ENCODE results near the gene SPDYE4.

Gene SPDYE4

GRCh38 chr17:8736796-8737195 lies 21.6 kb downstream of the SPDYE4 start:
- no peak for DNase-seq

GRCh38 chr17:8736362-8736761 lies 22.0 kb downstream of the SPDYE4 start:
- DNase-seq: no peak

DNA sequence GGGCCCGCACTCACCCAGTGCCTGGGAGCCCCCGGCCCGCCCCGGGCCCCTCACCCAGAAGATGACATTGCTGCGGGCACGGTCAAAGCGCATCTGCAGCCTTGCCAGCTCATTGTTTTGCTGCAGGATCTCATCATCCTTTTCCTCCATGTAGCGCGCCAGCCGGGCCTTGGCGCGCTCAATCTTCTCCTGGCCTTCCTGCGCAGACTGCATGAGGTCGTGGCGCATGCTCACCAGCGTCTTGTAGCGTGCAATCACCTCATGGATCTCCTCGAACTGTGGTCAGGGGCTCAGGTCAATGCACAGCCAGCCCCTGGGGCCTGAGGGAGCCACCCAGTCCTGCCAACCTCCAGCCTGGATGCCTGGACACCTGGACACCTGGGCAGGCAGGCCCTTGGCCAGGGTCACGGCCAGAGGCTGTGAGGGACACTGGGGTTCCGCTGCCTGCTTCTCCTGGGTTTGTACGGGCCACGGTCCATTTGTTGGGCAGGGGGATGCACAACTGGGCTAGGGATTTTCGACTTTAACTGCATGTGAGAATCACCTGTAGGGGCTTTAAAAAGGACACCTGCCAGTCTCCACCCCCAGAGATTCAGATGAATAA lies 22.9 kb downstream of the SPDYE4 start:
- DNase-seq: no peak

GRCh38 chr17:8734876-8735275 lies 23.5 kb downstream of the SPDYE4 start:
- DNase-seq: no peak

- DNase-seq: no peak
These were observed 25.8 kb downstream of the SPDYE4 start for GRCh38 chr17:8732406-8733085.

DNA sequence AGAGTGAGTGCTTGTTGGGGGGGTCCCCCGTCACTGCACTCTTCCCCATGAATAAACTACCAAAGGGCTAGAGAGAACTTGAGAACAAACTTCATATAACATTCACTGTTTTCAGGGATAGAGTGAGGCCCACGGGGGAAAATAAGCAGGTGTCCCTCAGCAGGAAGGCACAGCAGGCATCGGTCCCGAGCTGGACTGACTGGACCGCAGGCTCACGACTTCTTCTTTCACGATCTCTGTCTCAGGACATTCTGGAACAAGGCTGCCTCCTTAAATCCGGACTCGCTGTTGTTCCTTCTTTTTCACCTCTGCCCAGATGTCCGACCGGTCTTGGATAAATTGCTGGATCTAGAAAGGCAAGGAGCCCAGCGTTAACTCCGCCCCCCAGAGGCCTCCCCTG lies 28.5 kb downstream of the SPDYE4 start:
- no peak for DNase-seq

DNA sequence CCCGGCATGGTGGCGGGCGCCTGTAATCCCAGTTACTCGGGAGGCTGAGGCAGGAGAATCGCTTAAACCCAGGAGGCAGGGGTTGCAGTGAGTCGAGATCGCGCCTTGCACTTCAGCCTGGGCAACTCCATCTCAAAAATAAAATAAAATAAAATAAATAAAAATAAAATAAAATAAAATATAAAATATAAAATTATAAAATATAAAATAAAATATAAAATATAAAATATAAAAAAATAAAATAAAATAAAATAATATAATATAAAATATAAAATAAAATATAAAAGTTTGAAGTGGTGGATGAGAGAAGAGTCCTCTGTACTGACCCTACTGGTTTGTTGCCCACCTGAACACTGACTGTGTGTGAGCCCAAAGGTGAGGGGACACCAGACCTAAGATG lies 28.9 kb downstream of the SPDYE4 start:
- DNase-seq: no peak

GRCh38 chr17:8728971-8729370 lies 29.4 kb downstream of the SPDYE4 start:
- no peak for DNase-seq

DNA sequence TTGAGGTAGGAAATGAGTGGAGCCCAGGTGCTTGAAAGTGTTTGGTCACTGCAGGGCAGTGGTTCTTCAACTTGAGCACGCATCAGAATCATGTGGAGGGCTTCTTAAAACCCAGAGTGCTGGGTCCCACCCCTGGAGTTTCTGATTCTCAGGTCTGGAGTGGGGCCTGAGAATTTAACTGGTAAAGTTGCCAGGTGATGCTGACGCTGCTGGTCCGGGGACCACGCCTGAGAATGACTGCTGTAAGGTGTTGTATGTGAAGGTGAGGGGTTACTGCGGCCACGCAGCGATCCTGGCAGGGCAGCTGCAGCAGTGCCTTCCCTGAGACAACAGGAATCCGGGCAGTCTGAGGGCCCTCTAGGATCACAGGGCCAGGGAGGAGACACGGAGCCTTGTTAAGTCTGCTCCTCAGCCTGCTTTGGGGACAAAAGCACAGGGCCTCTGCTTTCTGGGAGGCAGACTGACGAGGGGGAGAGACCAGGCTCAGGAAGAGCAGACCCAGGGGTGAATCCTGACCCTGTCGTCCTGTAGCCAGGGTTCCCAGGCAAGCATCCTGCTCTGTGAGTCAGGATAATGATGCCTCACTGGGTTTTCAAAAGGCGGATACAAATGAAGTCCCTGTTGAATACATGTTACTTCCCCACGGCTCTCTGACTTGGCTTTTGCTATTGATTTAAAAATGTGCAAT lies 30.0 kb downstream of the SPDYE4 start:
- DNase-seq: no peak

DNA sequence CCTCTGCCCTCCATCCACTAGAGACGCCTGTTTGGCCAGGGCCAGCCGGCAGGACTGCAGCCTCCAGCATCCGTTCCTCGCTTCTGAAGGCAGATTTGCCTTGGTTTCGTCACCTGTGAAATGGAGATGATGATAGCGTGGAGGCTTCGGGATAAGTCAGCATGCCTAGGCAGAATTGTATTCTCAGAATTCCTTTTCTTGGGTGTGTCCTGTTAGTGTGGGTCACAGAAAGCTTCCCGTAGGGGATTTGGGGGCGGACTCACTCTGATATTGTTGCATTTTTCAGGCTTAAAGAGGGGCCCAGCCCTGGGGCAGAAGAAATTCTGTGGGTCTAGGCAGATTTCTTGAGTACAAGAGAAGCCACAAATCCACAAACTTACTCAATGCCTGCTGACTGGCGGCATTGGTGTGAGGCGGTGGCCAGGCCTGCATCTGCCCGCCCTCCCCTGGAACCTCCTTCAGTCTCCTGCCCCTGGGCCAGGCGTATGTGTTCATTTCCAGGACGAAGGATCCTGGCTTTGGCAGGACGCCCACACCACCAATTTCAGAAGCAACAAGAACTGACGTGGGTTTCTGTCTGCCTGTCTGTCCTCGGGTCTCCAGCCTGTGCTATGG lies 31.3 kb downstream of the SPDYE4 start:
- no peak for DNase-seq

GRCh38 chr17:8725881-8726876 lies 32.2 kb downstream of the SPDYE4 start:
- DNase-seq: no peak

DNA sequence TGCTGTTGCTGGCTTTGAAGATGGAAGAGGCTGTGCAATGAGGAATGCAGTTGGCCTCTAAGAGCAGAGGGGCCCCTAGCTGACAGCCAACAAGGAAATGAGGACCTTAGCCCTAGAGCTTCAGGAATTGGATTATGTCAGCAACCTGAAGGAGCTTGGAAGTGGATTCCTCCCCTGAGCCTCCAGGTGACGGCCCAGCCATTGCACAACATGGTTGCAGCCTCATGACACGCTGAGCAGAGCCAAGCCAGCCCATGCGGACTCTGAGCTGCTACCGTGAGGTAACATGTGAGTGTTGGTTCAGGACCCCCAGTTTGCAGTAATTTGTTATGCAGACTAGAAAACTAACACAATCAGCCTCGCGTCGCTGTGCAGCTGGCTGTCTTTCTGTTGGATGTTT lies 33.9 kb downstream of the SPDYE4 start:
- no peak for DNase-seq

DNA sequence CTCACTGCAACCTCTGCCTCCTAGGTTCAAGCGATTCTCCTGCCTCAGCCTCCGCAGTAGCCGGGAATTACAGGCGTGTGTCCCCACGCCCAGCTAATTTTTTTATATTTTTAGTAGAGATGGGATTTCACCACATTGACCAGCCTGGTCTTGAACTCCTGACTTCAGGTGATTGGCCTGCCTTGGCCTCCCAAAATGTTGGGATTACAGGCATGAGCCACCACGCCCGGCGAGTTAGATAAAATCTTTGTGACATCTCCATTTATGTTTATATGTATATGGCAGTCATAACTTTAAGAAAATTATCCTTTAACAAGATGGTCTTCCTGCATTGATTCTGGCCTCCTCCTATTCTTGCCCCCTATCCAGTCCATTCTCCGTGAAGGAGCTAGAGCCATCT lies 37.8 kb downstream of the SPDYE4 start:
- DNase-seq: no peak

GRCh38 chr17:8719291-8720246 lies 38.8 kb downstream of the SPDYE4 start:
- DNase-seq: no peak

DNA sequence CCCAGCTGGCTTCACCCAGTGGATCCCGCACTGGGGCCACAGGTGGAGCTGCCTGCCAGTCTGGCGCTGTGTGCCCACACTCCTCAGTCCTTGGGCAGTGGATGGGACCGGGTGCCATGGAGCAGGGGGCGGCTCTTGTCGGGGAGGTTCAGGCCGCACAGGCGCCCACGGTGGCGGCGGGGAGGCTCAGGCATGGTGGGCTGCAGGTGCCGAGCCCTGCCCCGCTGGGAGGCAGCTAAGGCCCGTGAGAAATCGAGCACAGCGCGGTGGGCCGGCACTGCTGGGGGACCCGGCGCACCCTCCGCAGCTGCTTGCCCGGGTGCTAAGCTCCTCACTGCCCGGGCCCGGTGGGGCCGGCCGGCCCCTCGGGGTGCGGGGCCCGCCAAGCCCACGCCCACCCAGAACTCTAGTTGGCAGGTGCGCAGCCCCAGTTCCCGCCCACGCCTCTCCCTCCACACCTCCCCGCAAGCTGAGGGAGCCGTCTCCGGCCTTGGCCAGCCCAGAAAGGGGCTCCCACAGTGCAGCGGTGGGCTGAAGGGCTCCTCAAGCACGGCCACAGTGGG lies 40.3 kb downstream of the SPDYE4 start:
- no peak for DNase-seq

GRCh38 chr17:8713878-8714277 lies 44.5 kb downstream of the SPDYE4 start:
- DNase-seq: no peak

DNA sequence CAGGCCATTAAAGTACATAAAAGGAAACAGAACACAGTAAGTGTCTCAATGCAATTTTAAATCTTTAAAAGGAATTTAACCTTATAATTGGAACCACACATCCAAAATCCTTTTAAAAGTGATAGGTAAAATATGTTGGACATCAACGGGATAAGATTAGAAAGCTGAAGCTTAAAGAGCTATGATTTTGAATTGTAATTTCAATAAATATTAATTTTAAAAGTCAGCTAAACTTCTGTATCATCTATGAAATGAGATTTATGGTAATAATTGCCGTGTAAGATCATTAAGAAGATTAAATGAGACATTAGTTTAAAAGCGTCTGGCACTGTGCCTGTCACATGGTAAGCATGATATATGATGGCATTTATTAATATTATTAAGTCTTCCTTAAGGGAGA lies 45.0 kb downstream of the SPDYE4 start:
- no peak for DNase-seq

GRCh38 chr17:8712698-8713097 lies 45.6 kb downstream of the SPDYE4 start:
- no peak for DNase-seq

DNA sequence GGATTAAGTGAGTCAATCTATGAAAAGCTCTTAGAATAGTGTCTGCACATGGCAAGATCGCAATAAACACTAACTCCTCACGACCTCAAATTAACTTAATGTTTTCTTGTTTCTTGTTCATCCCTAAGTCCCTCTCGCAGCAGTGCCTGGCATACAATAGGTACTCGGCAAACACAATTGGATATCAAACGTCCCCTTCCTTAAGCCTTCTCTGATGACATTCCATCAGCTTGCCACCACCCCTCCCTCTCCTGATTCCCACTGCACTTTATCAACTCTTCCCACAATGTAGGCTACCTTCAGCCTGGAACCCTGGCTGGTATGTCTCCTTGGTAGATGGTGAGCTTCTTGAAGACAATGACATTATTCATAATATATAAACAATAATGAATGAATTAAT lies 47.1 kb downstream of the SPDYE4 start:
- DNase-seq: no peak

DNA sequence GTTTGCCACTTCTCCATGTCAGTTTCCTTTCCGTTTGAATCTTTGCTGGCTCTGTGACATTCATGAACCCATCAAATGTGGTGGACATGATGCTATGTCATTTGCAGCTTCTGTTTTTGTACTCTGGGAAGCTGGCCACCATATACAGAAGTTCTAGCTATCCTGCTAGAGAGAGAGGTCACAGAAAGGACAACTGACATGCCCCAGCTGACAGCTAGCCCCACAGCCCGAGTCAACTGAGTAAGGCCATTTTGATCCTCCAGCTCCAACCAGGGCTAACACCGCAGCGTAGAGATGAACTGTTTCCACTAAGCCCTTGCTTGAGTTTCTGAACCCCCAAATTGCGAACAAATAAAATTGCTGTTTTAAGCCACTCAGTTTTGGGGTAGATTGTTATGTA lies 47.5 kb downstream of the SPDYE4 start:
- DNase-seq: no peak

DNA sequence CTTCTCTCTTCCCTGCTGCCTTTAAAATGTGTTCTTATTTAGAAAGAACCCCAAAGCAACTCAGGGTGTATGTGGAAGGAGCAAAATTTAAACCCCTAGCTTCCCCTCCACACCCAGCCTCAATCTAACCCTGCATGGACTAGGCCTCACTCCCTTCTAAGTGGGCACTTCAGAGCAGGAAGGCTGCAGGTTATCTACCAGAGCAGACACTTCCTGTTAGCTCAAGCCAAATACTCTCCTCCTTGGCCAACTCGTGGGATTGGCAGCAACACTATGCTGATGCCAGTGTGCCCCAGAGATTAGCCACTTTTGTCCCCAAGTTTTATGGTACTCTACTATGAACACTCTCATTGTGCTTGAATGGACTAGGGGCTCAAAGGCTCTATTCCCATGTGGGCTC lies 49.3 kb downstream of the SPDYE4 start:
- DNase-seq: no peak
